Activated T-helper 1 cell treated with anti-CD3 and anti-CD28 coated beads, Interleukin-2, amount 50 U/mL, for 16 hours (primary cell): ENCODE results near the gene VIL1.

ENCODE experiments used
- DNase-seq, 2 donors: peaks; one replicate each; pipeline ENCODE4 v3.0.0-alpha.2; 2020; ENCODE audit warnings: low read depth in 1 of 2, low spot score in 1 of 2

Gene VIL1

DNA sequence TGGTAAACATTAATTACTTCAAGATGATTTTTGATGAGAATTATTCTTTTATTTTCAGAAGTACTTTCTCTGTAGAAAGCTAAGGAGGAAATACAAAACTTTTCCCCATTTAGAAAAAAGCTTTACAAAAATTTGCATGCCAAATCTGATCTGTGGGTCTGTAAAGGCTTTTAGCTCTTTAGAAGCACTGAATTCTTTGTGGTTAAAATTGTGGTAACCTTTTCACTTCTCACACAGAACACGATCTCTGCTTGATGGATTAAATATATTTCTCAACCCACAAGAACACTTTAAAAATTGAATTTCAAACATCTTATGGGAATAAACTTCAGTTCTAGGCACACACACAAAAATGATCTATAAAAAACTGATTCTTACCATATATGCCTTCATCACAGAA, 63.7 kb downstream of the VIL1 start:
- no peak for DNase-seq

DNA sequence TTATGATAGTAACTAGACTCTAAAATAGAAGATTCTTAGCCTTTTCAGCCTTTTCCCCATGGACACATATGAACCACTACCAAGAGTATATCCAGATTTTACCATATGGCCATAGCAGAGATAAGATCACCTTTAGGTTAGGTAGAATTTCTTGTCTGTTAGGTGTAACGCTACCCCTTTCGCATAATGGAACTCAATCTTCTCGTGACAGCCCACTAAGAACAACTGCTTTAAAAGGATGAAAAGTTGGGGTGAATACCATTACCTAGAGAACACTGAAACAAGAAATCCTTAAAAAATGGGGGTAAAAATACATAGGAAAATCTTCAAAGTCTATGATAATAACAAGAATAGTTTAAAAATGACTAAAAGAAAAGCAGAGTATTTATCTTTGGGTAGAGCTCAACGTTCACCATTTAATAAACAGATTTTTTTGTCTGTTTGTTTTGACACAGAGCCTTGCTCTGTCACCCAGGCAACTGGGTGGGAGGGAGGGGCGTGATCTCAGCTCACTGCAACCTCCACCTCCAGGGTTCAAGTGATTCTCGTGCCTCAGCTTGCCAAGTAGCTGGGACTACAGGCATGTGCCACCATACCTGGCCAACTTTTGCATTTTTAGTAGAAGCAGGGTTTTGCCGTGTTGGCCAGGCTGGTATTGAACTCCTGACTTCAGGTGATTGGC, 67.2 kb downstream of the VIL1 start:
- DNase-seq = no peak

- no peak for DNase-seq
Measured at GRCh38 chr2:218500501-218501060, 81.7 kb downstream of the VIL1 start.

GRCh38 chr2:218501665-218502064, 82.7 kb downstream of the VIL1 start:
- DNase-seq = no peak
